GM21825 (cell line): ENCODE data around the gene NEK6.
A peak's percentile ranks its signal among the peaks of the same experiment; 100 is the strongest.

Experiments
- ATAC-seq: cut with Tn5 transposase; IDR thresholded peaks from one replicate; pipeline ENCODE4 v1.9.1; 2021; ENCODE audit warnings: mild to moderate bottlenecking, moderate library complexity; ENCODE audit not compliant: unreplicated experiment

Gene NEK6

DNA sequence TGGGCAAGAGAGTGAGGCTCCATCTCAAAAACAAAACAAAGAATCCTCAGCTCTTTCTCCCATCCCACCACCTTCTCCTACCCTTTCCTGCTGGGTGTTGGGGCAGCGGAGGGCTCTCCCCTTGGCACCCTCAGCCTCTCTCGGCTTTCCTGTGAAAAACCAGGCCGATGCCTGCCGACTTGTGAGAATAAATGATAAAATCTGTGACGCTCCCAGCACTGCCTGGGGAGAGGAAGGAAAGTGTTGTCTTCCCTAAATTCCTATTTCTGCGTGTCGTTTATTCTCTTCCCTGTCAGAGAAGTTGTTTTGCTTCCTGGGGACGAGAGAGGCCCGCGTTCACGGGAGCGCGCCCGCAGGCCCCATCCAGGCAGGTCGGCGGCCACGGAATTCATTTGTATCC, 19.7 kb downstream of the NEK6 start:
- no peak for ATAC-seq

DNA sequence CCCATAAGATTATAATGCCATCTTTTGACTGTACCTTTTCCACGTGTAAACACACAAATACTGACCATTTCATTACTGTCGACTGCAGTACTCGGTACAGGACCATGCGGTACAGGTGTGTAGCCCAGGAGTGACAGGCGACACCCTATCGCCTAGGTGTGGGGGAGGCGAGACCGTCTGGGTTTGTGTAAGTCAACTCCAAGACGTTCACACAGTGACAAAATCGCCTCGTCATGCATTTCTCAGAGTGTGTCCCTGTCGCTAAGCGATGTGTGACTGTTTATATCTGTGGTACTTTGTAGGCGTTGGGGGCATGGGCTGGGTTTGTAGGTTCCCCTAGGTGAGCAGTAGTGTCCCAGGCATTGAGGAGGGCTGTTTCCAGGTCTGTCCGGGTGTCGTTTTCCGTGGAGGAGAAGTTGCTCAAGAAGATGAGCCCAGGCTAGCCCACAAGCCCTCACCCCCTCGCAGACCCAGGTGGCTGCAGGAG, 20.3 kb downstream of the NEK6 start:
- ATAC-seq = no peak

DNA sequence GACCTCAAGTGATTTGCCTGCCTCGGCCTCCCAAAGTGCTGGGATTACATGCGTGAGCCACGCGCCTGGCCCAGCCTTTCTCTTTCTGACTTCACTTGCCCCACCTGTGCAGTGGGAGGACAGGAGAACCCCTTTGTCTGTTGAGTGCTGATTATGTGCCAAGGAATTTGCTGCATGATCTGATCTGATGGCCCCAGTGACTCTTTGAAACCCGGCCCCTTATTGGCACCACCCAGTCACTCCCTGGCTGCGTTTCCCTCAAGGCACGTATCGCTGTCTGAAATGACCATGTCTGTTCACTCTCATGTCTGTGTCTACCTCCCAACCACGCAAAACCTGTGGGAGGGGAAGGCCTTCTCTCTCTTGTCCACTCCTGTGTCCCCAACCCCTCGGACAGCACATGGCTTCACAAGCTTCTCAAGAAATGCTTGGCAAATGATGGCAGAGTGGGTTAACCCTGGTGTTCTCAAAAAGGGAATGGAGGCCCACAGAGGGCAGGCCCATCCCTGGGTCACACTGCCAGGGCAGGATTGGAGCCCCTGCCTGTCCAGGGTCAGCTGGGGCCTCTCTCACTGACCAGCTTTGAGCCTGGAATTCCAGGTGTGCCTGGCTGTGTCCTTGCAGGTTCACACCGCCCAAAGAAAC, 21.9 kb downstream of the NEK6 start:
- ATAC-seq = no peak

DNA sequence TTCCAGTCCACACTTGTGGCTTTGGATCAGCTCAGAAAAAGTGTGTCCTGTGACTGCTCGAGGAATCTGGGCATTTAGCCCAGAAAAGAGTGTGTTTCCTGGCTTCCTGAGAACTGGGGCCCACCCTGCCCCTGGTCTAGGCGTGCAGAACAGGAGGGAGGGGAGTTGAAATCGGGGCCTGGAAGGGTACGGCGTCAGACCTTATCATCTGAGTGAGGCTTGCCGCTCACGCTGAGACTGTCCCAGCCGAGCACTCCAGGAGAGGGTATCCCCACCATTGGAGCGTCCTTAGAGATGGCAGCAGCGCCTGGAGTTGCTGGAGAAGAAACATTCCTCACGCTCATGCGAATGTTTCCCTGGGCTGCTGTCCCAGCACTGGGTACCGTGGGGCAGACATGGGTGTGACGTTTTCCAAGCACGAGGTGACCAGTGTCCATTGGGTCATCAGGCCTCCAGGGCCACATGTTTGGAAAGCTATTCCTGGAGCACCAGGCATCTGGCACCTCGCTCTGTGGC, 22.5 kb downstream of the NEK6 start:
- no peak for ATAC-seq

DNA sequence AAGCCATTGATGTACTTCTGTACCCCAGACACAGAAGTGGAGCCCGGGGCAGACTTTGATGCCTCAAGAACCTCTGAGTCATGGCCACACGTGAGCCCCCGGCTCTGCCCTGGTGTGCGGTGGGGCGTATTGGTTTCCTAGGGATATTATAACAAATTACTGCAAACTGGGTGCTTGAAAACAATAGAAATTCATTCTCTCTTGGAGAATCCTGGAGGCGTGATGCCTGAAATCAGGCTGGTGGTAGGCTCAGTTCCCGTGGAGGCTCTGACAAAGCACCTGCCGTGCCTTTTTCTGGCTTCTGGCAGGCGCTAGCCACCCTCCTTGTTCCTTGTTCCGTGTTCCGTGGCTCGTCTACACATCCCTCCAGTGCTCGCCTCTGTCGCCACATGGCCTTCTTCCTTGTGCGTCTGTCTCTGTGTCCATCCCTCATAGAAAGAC, 24.2 kb downstream of the NEK6 start:
- ATAC-seq = no peak

DNA sequence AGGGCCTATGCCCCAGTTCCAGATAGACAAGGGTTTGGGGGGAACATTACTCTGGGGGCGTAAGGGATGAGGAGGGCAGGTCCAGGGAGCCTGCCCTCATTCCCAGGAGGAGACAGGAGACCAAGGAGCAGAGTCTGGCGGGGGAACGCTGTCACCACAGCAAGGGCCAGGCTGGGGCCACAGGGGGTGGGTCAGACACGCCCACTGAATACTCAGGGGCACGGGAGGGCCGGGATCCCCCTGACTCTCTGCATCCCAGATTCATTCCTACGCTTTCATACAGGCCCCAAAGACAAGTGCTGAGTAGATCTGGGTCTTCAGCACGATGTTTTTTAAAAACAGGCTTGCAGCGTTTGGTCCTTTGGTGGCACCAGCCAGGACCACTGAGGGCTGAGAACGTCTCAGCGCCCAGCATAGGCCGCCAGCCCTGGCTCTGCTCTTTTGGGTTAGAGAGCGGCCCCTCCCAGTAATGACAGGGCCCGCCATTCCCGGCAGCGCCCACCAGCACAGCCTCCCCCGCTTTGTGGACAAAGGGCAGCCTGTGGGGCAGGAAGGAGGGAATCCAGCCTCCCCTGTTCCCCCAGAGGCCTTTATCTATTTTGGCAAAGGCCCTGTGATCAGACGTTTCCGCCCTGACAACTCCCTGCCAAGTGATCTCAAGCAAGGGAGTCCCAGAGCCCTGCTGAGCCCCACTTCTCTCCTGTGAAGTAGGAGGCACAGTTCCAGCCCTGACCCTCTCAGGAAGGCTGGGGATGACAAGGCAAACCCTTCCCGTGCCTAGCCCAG, 24.9 kb downstream of the NEK6 start:
- no peak for ATAC-seq

DNA sequence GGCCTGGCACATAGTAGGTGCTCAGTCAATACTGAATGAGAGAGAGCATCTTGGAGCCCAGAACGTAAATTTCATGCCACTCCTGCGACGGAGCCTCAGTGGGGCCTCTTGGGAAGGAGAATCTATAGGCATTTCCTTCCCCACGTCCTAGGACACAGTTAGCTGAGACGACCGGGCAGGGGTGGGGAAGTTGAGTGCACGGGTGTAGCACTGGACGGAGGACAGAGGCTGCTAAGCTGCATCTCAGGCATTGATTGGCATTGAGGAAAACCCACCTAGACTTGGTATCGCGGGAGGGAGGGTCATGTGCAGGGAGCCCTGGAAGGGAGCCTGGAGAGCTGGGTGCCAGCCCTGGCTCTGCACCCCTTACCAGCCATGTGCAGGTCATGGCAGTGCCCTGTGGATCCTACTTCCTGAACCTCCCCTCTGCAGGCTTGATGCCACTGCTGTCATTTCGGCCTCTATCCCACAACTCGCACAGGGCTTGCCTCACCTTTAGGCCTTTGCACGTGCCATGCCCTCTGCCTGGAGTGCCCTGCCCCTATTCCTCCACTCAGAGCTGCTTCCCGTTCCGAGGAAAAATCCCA, 25.6 kb downstream of the NEK6 start:
- ATAC-seq = no peak

DNA sequence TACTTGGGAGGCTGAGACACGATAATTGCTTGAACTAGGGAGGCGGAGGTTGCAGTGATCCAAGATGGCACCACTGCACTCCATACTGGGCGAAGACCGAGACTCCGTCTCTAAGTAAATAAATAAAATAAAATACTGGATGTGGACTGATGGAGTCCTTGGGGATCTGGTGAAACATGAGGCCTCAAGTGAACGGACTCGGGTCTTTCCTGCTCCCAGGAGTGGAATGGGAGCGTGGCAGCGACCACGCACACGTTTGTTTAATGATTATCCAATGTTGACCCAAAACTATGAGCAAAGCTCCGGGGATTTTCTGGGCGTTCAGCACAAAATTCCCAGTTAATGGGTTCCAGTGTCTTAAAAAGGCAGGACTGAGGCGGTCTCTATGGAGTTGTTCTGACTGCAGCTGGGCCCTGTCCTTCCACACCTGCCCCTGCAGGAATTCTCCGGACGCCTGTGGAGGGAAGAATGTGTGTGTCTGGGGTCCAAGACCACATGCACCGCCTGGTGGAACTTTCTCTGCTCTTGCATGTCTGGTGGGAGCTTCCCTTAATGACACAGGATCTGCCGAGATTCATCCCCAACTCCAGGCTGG, 26.6 kb downstream of the NEK6 start:
- ATAC-seq = no peak

DNA sequence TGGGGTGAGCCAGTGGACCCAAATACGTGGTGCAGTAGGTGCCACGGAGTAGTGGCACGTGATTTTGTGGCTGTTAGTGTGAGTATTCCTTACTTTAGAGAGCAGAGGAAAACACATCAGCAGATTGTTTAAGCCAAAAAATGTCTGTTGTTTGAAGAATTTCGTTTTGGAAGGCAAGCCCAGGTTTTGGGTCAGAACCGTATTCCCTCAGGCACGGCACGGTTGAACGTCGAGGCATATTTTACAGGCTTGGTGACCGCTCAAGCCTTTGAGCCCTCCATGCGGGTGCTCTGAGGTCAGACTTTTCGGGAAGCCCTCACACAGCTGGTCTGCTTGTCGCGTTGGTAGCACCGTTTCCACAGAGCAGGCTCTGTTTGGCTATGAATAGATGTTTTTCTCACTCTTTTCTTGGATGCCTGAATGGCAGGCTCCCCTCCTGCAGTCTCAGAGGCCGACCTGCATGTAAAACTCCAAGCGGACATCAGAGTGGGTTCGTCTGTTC, 27.2 kb downstream of the NEK6 start:
- no peak for ATAC-seq

DNA sequence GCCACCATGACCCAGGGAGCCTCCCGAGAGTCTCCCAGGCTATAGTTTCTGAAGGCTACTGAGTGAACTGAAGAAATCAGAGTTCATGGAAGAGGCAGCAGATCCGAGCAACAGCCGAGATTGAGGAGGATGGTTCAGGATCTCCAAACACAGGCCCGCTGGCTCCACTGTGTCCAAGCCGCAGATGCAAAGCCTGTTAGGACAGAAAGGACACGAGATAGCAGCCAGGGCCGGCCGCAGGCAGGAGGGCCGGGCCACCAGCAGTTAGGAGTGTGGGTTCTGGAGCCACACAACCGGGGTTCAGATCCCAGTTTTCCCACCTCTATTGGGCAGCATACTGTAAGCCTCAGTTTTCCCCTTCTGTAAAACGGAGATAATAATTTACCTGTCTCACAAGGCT, 27.7 kb downstream of the NEK6 start:
- ATAC-seq = no peak

DNA sequence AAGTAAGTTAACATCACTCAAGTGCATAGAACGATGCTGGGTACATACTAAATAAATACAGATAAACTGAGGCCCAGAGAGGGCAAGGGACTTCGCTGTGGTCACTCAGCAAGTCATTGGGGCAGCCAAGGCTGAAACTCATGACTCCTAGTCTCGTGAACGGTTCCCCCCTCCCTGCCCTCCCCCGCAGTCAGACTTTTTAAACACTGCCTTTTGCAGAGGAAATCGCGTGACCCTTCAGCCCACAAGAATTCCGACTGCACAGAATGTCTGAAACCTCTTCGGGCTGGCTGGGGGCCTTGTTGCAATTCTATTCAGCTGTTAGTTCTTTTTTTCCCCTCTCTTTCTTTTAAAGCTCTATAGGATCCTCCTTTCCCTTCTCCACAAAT, 28.1 kb downstream of the NEK6 start:
- peak; percentile 31 for ATAC-seq

DNA sequence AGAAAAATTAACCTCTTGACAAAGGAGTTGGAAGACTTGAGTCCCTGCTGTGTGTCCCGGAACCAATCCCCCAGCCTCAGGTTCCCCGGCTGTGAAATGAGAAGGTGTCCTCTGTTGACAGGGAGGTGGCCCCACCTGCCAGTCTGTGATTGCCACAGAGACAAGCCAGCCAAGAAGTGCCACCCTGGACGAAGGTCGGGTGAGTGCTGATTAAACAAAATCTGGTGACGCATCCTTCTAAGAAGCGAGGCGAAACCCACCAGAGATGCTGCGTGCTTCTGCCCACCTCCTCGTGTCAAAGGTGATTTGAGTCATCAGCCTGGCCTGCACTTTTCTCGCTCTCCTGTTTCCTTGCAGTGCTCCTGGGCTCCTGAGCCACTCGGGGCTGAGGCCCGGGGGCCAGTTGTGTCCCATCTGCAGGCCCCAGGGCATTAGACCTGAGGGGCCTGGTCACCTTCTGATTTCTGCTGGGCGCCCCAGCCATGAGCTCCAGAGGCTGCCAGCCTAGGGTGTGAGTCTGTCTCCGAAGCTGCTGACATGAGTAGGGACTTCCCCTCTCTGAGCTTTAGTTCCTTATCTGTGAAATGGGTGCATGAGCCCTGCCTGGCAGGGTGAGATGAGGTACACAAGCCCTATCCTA, 28.7 kb downstream of the NEK6 start:
- ATAC-seq = peak; percentile 36

DNA sequence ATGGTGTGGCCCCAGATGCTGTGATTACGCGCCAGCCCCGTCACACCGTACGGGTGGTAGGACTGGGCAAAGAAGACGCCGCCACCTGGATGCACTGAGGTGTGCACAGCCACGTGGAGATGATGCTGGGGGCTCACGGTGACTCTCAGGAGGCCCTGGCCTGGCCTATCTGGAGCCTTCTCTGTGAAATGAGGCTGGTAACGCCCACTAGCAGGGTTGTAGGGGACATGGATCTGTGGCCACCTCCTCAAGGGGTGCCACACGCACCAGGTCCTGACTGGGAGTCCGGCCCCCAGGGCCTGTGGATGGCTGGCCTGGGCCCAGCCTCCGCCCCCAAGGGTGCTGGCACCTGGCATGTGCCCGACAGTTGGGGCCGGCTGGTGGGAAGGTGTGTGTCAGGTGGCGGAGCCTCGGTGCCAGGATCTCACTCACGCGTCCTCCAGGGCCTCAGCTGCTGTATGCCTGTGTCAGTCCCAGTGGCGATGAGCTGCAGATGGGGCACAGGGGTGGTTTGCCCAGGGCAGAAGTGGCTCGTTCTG, 32.4 kb downstream of the NEK6 start:
- no peak for ATAC-seq

DNA sequence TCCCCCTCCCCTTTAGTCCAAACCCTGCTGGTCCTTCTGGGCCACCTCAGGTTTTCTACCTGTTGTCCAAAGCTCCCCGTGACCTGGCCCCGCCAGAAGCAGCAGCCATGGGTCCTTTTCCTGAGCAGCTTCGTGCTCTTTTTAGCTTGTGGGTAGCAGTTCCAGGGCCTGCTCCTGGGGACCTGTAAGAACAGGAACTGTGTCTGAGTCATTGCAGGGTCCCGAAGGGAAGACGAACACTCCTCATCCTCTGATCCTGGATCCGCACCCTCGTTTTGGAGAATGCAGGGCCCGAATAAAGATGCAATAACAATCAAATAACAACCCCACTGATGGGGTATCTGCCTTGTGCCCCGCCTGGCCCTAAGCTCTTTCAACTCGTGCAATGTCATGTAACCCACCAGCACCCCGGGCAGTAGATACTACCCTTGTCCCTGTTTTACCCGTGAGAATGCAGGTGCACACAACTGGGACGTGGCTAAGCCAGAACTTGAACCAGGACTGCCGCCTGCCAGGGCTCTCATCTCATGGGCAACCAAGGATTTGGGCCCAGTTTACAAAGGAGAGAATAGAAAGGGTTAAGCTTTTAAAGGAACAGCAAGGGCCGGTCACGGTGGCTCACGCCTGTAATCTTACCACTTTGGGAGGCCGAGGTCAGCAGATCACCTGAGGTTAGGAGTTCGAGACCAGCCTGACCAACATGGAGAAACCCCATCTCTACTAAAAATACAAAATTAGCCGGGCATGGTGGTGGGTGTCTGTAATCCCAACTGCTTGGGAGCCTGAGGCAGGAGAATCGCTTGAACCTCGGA, 33.2 kb downstream of the NEK6 start:
- no peak for ATAC-seq

DNA sequence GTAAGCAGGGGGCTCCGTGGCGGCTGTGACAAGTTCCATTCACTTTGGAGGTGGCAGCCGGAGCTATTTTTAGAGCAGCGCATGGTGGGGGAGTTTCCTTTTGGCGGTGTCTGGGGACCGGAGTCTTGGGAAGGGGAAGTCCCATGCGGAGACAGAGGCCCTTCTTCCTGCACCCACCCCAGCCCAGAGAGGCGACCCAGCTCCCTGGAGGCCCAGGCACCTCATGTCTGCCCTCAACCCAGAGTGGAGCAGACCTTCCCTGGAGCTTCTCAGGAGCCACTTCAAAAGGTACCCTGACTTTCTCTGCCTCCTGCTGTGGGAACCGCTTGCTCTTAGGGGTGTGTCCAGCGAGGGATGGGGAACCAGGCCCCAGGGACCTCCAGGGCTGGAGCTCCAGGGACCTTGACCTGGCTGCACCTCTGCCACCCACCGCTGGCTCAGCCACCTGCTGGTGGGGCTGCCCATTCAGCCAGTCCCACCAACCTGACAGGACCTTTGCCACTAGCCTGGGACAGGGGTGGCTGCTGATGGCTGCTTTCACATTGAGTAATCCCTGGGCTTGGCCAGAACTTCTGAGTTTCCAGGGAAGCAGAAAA, 34.1 kb downstream of the NEK6 start:
- peak; percentile 43 for ATAC-seq

DNA sequence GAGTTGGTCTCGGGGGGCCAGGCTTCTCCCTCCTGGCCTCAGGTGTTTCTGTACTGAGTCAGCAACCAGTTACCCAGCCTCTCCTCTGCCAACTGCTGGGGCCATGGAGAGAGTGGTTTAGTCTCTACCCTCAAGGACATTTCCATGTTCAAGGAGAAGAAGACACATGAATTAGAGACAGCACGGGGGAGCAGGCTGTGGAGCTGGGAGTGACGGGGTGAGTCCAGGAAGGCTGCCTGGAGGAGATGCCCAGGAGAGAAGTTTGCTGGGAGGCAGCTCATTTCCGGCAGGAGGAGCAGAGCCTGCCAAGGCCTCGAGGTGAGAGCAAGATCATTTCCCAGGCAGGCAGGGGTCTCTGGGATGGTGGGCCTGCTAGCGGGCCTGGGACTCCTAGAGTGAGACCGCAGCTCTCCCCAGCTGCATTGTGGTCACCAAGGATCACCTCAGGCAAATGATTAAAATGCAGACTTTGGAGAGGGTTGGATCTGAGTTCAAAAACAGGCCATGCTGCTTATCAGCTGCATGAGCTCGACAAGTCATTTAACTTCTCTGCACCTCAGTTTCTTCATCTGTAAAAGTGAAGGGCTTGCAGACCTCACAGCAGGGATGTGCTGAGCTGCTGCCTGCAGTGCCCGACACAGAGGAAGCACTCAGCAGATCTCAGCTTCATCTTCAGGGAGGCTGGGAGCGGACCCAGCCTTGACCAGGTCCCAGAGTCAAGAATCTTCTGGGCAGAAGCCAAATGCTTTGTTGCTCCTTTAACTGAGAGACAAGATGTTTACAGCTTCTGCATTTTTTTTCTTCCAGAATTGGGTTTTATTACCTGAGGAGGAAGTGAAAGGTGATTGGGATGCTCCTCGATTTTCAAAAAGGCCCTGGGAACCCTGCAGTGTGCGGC, 35.2 kb downstream of the NEK6 start:
- ATAC-seq = no peak

DNA sequence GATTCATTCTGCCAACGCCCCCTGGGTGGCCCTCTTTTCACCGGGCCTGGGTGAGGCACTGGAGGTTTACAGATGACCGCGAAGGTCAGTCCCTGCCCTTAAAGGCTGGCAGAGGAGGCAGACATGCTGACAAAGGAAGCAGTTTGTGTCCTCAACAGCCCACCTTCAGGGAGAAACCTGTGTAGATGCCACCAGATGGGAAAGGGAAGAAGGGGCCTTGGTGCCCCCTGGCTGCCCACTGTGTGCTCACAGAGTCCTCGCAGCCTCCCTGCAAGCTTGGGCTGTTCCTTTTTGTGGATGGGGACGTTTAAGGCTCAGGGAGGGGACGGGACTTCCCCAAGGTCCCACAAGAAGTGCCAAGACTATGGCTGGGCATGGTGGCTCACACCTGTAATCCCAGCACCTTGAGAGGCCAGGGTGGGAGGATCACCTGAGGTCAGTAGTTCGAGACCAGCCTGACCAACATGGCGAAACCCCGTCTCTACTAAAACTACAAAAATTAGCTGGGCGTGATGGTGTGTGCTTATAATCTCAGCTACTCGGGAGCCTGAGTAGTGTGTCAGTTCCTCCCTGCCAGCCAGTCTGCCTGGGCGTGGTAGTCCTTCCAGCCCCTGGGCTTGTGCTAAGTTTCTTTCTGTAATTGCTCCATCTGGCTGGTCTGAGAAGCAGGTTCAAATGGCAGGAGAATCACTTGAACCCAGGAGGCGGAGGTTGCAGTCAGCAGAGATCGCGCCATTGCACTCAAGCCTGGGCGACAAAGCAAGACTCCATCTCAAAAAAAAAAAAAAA, 36.2 kb downstream of the NEK6 start:
- no peak for ATAC-seq
